AG09319 (cell line): ENCODE results near the gene INPP4B.

ENCODE experiments used
- DNase-seq: peaks from one replicate; pipeline ENCODE4 v3.0.0-alpha.2; 2010; ENCODE audit warnings: low read depth; ENCODE audit errors: extremely low read depth
- CTCF ChIP-seq: IDR thresholded peaks from 2 replicates; pipeline ENCODE4 v1.5.1; 2011; ENCODE audit warnings: low read depth, mild to moderate bottlenecking, inconsistent platforms, low read length, moderate library complexity

The INPP4B gene

GRCh38 chr4:142687547-142688275, 158.4 kb downstream of the INPP4B start:
- no peak for TF ChIP-seq CTCF
- DNase-seq: no peak

GRCh38 chr4:142686081-142686480, 160.0 kb downstream of the INPP4B start:
- no peak for TF ChIP-seq CTCF
- DNase-seq: no peak

- peak; percentile 8 for TF ChIP-seq CTCF
- peak; percentile 40 for DNase-seq
Measured at GRCh38 chr4:142683997-142684396, 162.1 kb downstream of the INPP4B start.

GRCh38 chr4:142683503-142683902, 162.6 kb downstream of the INPP4B start:
- no peak for TF ChIP-seq CTCF
- no peak for DNase-seq

GRCh38 chr4:142671516-142671915, 174.6 kb downstream of the INPP4B start:
- DNase-seq: no peak
- TF ChIP-seq CTCF: no peak; the same call in 1 of the 2 replicates

- TF ChIP-seq CTCF: no peak
- DNase-seq: no peak
Measured at GRCh38 chr4:142663828-142664227, 182.3 kb downstream of the INPP4B start.

- DNase-seq: no peak
- TF ChIP-seq CTCF: no peak
Measured at GRCh38 chr4:142660728-142661127, 185.4 kb downstream of the INPP4B start.
